ENCODE results near the gene CCDC82. TPM values are rescaled to one million over a fixed set of nuclear protein-coding genes. Genes with fewer than 3 reads are reported as not detected.

Gene CCDC82
- total RNA-seq, 1 donor from 2014 or later, result 34.1 TPM

DNA sequence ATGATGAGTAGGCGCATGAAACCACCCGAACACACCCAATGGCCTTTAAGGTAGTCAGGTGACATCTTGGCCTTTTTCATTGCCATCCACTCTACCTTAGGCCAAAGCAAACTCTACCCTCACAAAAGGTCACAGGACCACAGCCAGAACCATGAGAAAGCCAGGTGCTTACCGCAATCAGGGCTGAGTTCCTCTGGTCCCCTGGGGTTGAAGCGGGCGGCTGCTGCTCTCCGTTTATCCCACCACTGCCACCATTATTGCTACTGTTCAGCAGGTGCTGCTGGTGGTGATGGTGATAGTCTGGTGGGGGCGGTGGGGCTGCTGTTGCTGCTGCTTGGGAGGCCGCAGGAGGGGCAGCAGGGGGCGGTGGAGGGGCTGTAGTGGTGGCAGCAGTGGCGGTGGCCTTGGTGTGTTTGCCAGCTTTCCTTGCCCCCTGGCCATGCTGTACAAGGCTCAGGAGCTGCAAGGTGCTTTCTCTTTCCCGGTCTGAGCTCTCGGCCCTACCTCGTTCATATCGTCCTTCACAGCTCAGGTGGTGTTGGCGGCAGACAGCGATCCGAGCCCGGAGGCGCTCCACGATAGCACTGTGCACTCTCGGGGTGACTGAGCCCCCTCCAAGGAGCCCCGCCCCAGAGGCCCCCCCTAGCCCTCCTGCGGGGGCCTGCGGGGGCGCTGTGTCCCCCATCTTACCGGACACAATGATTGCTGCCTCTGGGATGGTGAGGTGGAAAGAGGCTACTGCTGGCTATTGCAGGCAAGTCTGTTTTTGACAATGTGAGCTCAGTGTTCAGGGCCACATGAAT, 48.3 kb downstream of the CCDC82 start:
- H3K4me1 Mint-ChIP-seq (ENCODE audit: unreplicated experiment), result peaks cover 13% of the 10 kb centered on the region

DNA sequence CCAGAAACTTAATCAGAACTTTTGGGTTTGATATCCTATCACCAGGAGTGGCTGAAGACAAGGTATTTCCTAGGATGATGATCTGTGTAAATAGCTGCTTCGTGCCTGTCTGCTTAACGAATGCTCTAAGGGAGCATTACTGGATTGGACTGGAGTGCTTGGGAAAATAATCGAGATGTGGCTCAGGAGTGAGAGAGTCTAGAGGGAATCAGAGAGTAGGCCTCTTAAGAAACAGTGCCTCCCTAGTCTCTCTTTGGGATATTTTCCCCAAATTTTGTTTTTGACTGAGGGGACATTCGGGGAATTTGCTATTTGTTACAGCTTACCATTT, 49.2 kb downstream of the CCDC82 start:
- Mint-ChIP-seq H3K27ac (ENCODE audit: unreplicated experiment) (no peak overlapping the region), H3K4me3 (ENCODE audit: unreplicated experiment) (no peak overlapping the region), H3K27me3 (ENCODE audit: unreplicated experiment) (no peaks in the 10 kb centered on the region)

More for the DNA sequence above, 48.3 kb downstream of the CCDC82 start:
- peak; percentile 14 for DNase-seq (ENCODE audit: low spot score)
- peak overlapping the region; percentile 48 for H3K27ac Mint-ChIP-seq (ENCODE audit: unreplicated experiment)
- no peaks in the 10 kb centered on the region for H3K9me3 Mint-ChIP-seq (ENCODE audit: unreplicated experiment)
- TF ChIP-seq, protein P1, sequence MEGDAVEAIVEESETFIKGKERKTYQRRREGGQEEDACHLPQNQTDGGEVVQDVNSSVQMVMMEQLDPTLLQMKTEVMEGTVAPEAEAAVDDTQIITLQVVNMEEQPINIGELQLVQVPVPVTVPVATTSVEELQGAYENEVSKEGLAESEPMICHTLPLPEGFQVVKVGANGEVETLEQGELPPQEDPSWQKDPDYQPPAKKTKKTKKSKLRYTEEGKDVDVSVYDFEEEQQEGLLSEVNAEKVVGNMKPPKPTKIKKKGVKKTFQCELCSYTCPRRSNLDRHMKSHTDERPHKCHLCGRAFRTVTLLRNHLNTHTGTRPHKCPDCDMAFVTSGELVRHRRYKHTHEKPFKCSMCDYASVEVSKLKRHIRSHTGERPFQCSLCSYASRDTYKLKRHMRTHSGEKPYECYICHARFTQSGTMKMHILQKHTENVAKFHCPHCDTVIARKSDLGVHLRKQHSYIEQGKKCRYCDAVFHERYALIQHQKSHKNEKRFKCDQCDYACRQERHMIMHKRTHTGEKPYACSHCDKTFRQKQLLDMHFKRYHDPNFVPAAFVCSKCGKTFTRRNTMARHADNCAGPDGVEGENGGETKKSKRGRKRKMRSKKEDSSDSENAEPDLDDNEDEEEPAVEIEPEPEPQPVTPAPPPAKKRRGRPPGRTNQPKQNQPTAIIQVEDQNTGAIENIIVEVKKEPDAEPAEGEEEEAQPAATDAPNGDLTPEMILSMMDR (IDR thresholded peaks at IDR 0.05; ENCODE audit: unreplicated experiment), result no peak
- no peaks in the 10 kb centered on the region for H3K36me3 Mint-ChIP-seq (ENCODE audit: low read depth, unreplicated experiment)
- peak overlapping the region; percentile 91 for H3K4me3 Mint-ChIP-seq (ENCODE audit: unreplicated experiment)
- no peaks in the 10 kb centered on the region for H3K27me3 Mint-ChIP-seq (ENCODE audit: unreplicated experiment)

DNA sequence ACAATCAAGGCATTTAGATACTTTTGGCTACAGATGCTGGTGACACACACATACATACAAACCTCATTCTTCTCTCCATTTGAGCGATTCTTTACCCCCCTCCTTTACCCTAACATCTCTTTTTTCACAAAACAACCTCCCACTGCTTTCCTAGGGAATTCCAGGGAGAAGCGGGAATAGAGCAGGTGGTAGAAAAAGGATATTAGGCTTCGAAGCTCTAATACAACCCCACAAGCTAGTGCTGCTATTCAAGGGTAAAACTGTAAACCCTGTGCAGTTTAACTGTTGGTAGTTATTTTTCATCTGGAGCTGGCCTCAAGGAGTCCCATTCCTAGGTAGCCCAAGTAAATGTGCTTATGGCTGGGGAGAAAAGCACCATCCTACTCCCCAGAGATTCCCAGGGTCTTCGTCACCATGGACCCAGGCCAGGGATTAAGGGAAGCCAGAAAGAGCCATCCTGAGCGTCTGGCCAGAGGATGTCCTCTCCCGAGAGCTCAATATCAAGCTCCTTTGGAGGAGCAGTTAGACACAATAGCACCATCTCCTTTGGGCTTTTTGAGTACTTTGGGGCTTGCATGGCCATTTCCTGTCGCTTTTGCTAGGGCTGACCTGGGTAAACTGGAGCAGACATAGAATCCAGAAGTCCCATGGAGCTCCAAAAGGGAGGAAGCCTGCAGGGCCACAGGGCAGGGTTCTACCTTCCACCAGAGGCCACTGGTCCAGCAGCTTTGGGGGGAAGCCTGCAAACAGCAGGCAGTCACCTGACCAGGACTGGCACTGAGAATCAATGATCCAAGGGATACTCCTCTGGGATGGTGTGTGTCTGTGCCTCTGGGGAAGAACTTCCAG, 49.8 kb downstream of the CCDC82 start:
- Mint-ChIP-seq H3K36me3 (ENCODE audit: low read depth, unreplicated experiment) (no peaks in the 10 kb centered on the region), H3K9me3 (ENCODE audit: unreplicated experiment) (no peaks in the 10 kb centered on the region), H3K27me3 (ENCODE audit: unreplicated experiment) (no peaks in the 10 kb centered on the region), H3K4me3 (ENCODE audit: unreplicated experiment) (no peak overlapping the region), H3K4me1 (ENCODE audit: unreplicated experiment) (peaks cover 13% of the 10 kb centered on the region), H3K27ac (ENCODE audit: unreplicated experiment) (no peak overlapping the region)
- TF ChIP-seq, protein P1 (IDR thresholded peaks at IDR 0.05; ENCODE audit: unreplicated experiment), result no peak
- DNase-seq (ENCODE audit: low spot score), result no peak

More for the DNA sequence above, 49.2 kb downstream of the CCDC82 start:
- no peaks in the 10 kb centered on the region for H3K9me3 Mint-ChIP-seq (ENCODE audit: unreplicated experiment)
- no peak for DNase-seq (ENCODE audit: low spot score)
- TF ChIP-seq, protein P1 (IDR thresholded peaks at IDR 0.05; ENCODE audit: unreplicated experiment), result no peak
- H3K4me1 Mint-ChIP-seq (ENCODE audit: unreplicated experiment), result peaks cover 13% of the 10 kb centered on the region
- H3K36me3 Mint-ChIP-seq (ENCODE audit: low read depth, unreplicated experiment), result no peaks in the 10 kb centered on the region

DNA sequence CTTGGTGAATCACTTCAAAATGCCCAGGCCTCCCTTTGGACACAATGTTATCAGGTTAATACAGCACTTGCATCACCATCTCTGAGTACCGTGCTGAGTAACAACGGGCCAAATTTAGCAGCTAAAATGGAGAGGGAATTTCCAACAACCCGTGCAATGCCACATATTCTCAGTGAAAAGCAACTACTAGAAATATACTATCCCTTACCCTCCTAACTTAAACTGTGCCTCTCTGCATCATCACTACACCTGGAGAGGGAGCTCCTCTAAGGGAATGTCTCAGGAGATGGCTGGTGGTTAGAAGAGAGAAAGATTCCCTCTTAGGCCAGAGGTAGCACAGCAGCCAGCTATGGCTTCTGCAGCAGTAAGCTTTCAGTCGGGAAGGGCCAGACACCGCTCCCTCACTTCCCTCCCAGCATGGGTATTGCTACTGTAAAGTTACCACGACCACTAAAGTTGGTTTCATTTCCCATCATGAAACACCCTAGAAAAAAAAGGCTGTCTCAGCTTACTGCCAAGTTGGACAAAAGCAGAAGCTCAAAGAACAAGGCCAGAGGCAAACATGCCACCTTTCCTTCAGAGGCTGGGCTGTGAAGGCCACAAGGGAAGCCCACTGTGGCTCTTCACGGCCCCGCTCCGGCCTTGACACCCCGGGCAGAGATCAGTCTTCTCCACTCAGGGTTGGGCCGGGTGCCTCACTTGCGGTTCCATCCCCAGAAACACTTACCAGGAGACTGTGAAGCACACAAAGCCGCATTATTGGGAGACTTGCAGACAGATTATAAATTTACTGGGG, 50.6 kb downstream of the CCDC82 start:
- DNase-seq (ENCODE audit: low spot score), result no peak
- H3K27ac Mint-ChIP-seq (ENCODE audit: unreplicated experiment), result no peak overlapping the region
- no peaks in the 10 kb centered on the region for H3K36me3 Mint-ChIP-seq (ENCODE audit: low read depth, unreplicated experiment)

More for the DNA sequence above, 50.6 kb downstream of the CCDC82 start:
- Mint-ChIP-seq H3K4me3 (ENCODE audit: unreplicated experiment) (no peak overlapping the region), H3K4me1 (ENCODE audit: unreplicated experiment) (peaks cover 13% of the 10 kb centered on the region), H3K27me3 (ENCODE audit: unreplicated experiment) (no peaks in the 10 kb centered on the region), H3K9me3 (ENCODE audit: unreplicated experiment) (no peaks in the 10 kb centered on the region)
- TF ChIP-seq, protein P1 (IDR thresholded peaks at IDR 0.05; ENCODE audit: unreplicated experiment), result no peak
